GM18505 (cell line): ENCODE data around the gene MAPKAP1.

Experiments used
- ATAC-seq: cut with Tn5 transposase; IDR thresholded peaks from one replicate; pipeline ENCODE4 v1.9.1; 2021; ENCODE audit not compliant: unreplicated experiment
- POLR2A ChIP-seq: IDR thresholded peaks from 4 replicates; pipeline ENCODE4 v1.6.1; 2011; ENCODE audit warnings: borderline replicate concordance; ENCODE audit not compliant: insufficient read depth, insufficient read length; ENCODE audit errors: extremely low read depth

The MAPKAP1 gene

GRCh38 chr9:125609744-125610143 is 97.3 kb downstream of the MAPKAP1 start:
- TF ChIP-seq POLR2A: no peak
- ATAC-seq: no peak

GRCh38 chr9:125608489-125609224 is 98.4 kb downstream of the MAPKAP1 start:
- no peak for ATAC-seq
- no peak for TF ChIP-seq POLR2A

GRCh38 chr9:125604196-125604595 is 102.8 kb downstream of the MAPKAP1 start:
- no peak for ATAC-seq
- no peak for TF ChIP-seq POLR2A

- ATAC-seq: no peak
- TF ChIP-seq POLR2A: no peak
Observed at GRCh38 chr9:125603478-125604021, 103.5 kb downstream of the MAPKAP1 start.

GRCh38 chr9:125601961-125602360 is 105.0 kb downstream of the MAPKAP1 start:
- ATAC-seq: no peak
- TF ChIP-seq POLR2A: no peak

GRCh38 chr9:125600194-125600593 is 106.8 kb downstream of the MAPKAP1 start:
- ATAC-seq: no peak
- TF ChIP-seq POLR2A: no peak

- no peak for ATAC-seq
- no peak for TF ChIP-seq POLR2A
Observed at GRCh38 chr9:125594223-125594610, 112.8 kb downstream of the MAPKAP1 start.

GRCh38 chr9:125593581-125594222 is 113.3 kb downstream of the MAPKAP1 start:
- no peak for TF ChIP-seq POLR2A
- ATAC-seq: no peak

- no peak for TF ChIP-seq POLR2A
- ATAC-seq: no peak
Observed at GRCh38 chr9:125591888-125592287, 115.1 kb downstream of the MAPKAP1 start.

- TF ChIP-seq POLR2A: no peak
- no peak for ATAC-seq
Observed at GRCh38 chr9:125591245-125591644, 115.8 kb downstream of the MAPKAP1 start.

GRCh38 chr9:125589287-125589686 is 117.7 kb downstream of the MAPKAP1 start:
- no peak for TF ChIP-seq POLR2A

GRCh38 chr9:125587819-125588460 is 119.1 kb downstream of the MAPKAP1 start:
- no peak for ATAC-seq
- TF ChIP-seq POLR2A: no peak

More at GRCh38 chr9:125589287-125589686, 117.7 kb downstream of the MAPKAP1 start:
- ATAC-seq: no peak

GRCh38 chr9:125586172-125586511 is 120.9 kb downstream of the MAPKAP1 start:
- no peak for TF ChIP-seq POLR2A
- ATAC-seq: no peak
